NCI-H2107 (cell line): ENCODE measurements around the gene NLGN2.
"Not testable (repeated sequence)": the region's sequence is repeated elsewhere in the genome, so short reads cannot be mapped to it uniquely, and the experiment has no call there.

Experiments used
- DNase-seq: peaks from one replicate; lab custom pipeline; 2025; lab: John Stamatoyannopoulos, UW

Gene NLGN2

GRCh38 chr17:7407485-7408251, at the start of gene NLGN2:
NLGN2 (plus strand) TSS chr17:7407845; CDS start chr17:7408256, 411 bp downstream.
- no peak for DNase-seq

- no peak for DNase-seq
Observed at GRCh38 chr17:7361906-7362305, 45.7 kb upstream of the NLGN2 start.

- no peak for DNase-seq
Observed at GRCh38 chr17:7363311-7363710, 44.3 kb upstream of the NLGN2 start.

GRCh38 chr17:7365963-7366362, 41.7 kb upstream of the NLGN2 start:
- DNase-seq, result not testable (repeated sequence)

- no peak for DNase-seq
Observed at GRCh38 chr17:7367083-7367482, 40.6 kb upstream of the NLGN2 start.

- no peak for DNase-seq
Observed at GRCh38 chr17:7367918-7368598, 39.6 kb upstream of the NLGN2 start.

GRCh38 chr17:7368599-7368994, 39.0 kb upstream of the NLGN2 start:
- not testable (repeated sequence) for DNase-seq

- DNase-seq, result no peak
Observed at GRCh38 chr17:7369825-7370224, 37.8 kb upstream of the NLGN2 start.

GRCh38 chr17:7370853-7371252, 36.8 kb upstream of the NLGN2 start:
- no peak for DNase-seq

- no peak for DNase-seq
Observed at GRCh38 chr17:7374353-7374752, 33.3 kb upstream of the NLGN2 start.

GRCh38 chr17:7379134-7379533, 28.5 kb upstream of the NLGN2 start:
- DNase-seq, result no peak

GRCh38 chr17:7380321-7380720, 27.3 kb upstream of the NLGN2 start:
- DNase-seq, result no peak

- no peak for DNase-seq
Observed at GRCh38 chr17:7380855-7381683, 26.6 kb upstream of the NLGN2 start, which contains the start of gene TNK1. TNK1 (plus strand) TSS chr17:7381089; CDS start chr17:7382927, 1,838 bp downstream.

- DNase-seq, result no peak
Observed at GRCh38 chr17:7382901-7383300, 24.7 kb upstream of the NLGN2 start.

- no peak for DNase-seq
Observed at GRCh38 chr17:7383371-7383741, 24.3 kb upstream of the NLGN2 start.

- DNase-seq, result no peak
Observed at GRCh38 chr17:7383742-7384488, 23.7 kb upstream of the NLGN2 start.

GRCh38 chr17:7384489-7385081, 23.1 kb upstream of the NLGN2 start:
- no peak for DNase-seq

- DNase-seq, result no peak
Observed at GRCh38 chr17:7388856-7389255, 18.8 kb upstream of the NLGN2 start.

- no peak for DNase-seq
Observed at GRCh38 chr17:7389924-7390910, 17.4 kb upstream of the NLGN2 start.

GRCh38 chr17:7391307-7391706, 16.3 kb upstream of the NLGN2 start:
- DNase-seq, result no peak
